H1 (cell line): Measurements from ENCODE around the gene SYNPR. TPM values are rescaled to one million over a fixed set of nuclear protein-coding genes. Genes with fewer than 3 reads are reported as not detected.

Experiments
- BRCA1 ChIP-seq: IDR thresholded peaks from 2 replicates; pipeline ENCODE4 v1.6.1; 2012; ENCODE audit warnings: low read depth, low read length, improper control_type of control experiment
- CBX5 ChIP-seq: fragments of 300-800, 300-1000 bp; sonication (generic); IDR thresholded peaks from 2 replicates; pipeline ENCODE4 v1.7.1; 2016; ENCODE audit warnings: antibody characterized with exemption, low read length, low read depth
- CHD1 ChIP-seq: IDR thresholded peaks from 2 replicates; pipeline ENCODE4 v1.6.1; 2012; ENCODE audit warnings: low read depth, low read length, improper control_type of control experiment
- CHD7 ChIP-seq: fragments of 300-600 bp; sonication (generic); IDR thresholded peaks from 2 replicates; pipeline ENCODE4 v1.7.1; 2012; ENCODE audit warnings: low read length, moderate library complexity, mild to moderate bottlenecking, inconsistent platforms; ENCODE audit not compliant: insufficient replicate concordance
- EP300 ChIP-seq, 2 experiments: IDR thresholded peaks; 1 replicate in 1 of 2; 2 replicates in 1 of 2; pipeline ENCODE4 v1.6.1; 2011 to 2012; ENCODE audit warnings: low read depth in 2 of 2, low read length in 2 of 2, mild to moderate bottlenecking in 2 of 2, borderline replicate concordance in 1 of 2, inconsistent platforms in 1 of 2, moderate library complexity in 1 of 2
- JUN ChIP-seq: IDR thresholded peaks from 2 replicates; pipeline ENCODE4 v1.6.1; 2011; ENCODE audit warnings: low read depth, mild to moderate bottlenecking, improper control_type of control experiment, low read length
- KDM4A ChIP-seq: IDR thresholded peaks from one replicate; pipeline ENCODE4 v1.7.1; 2012; ENCODE audit warnings: low read depth, mild to moderate bottlenecking, moderate library complexity, low read length, inconsistent platforms; ENCODE audit not compliant: severe bottlenecking
- MAX ChIP-seq: IDR thresholded peaks from 2 replicates; pipeline ENCODE4 v1.6.1; 2012; ENCODE audit warnings: inconsistent platforms
- POU5F1 ChIP-seq: IDR thresholded peaks from 2 replicates; pipeline ENCODE4 v1.6.1; 2011; ENCODE audit warnings: low read depth, mild to moderate bottlenecking, low read length, moderate library complexity
- SIRT6 ChIP-seq: IDR thresholded peaks from one replicate; pipeline ENCODE4 v1.7.1; 2012; ENCODE audit warnings: low read length, inconsistent platforms
- SRF ChIP-seq: IDR thresholded peaks from 2 replicates; pipeline ENCODE4 v1.6.1; 2011; ENCODE audit warnings: mild to moderate bottlenecking, low read depth, low read length, moderate library complexity
- ZNF274 ChIP-seq: IDR thresholded peaks from 2 replicates; pipeline ENCODE4 v1.7.0; 2012; ENCODE audit warnings: low read length, borderline replicate concordance; ENCODE audit errors: extremely low read depth
- polyA plus RNA-seq, 7 experiments: library from polyadenylated mRNA; depleted of rRNA in 3 of 7; stranded (reverse) in 5 of 7; unstranded in 2 of 7; fragments of >200 nt in 5 of 7; fragments of 200-250 nt in 2 of 7; gene quantifications; 1 replicate in 5 of 7; 2 replicates in 1 of 7; 4 replicates in 1 of 7; pipeline versions ENCODE4 v1.2.1 to v1.2.3, GENCODE V29; 2011 to 2013; ENCODE audit warnings: missing spikeins in 2 of 7, mixed read lengths in 2 of 7
- total RNA-seq: library from RNA; stranded (reverse); fragmentation: NEBNext Ultra II Directional; extraction: Animal tissue kit (Norgen Biotek cat#: 25700); gene quantifications from 2 replicates; pipeline ENCODE4 v1.2.1, GENCODE V29; 2021

The SYNPR gene
- total and polyA plus RNA-seq, 2 of the 8 experiments (the other 6 are each of a cell fraction or from before 2014, with no cell fraction given): 0.39 to 0.99 TPM

GRCh38 chr3:63442918-63443317 lies 164.8 kb downstream of the SYNPR start (continued):
- no peak for TF ChIP-seq CHD7
- no peak for TF ChIP-seq JUN
- TF ChIP-seq SIRT6: no peak
- TF ChIP-seq POU5F1: no peak
- no peak for TF ChIP-seq EP300 (IDR thresholded peaks at IDR 0.05; ENCODE audit: borderline replicate concordance in 1 of 2, low read depth in 2 of 2, low read length in 2 of 2)
- TF ChIP-seq CBX5: no peak
- no peak for TF ChIP-seq KDM4A
- no peak for TF ChIP-seq ZNF274
- TF ChIP-seq BRCA1: no peak
- no peak for TF ChIP-seq CHD1
- no peak for TF ChIP-seq MAX
- no peak for TF ChIP-seq SRF
